MM.1S (cell line): Measurements from ENCODE around the gene TLR5.

Source experiments
- DNase-seq: peaks from one replicate; pipeline ENCODE4 v3.0.0-alpha.2; 2015
- H2AFZ ChIP-seq: fragments of 300-600 bp; sonication (generic); 2 replicates; pipeline ENCODE4 v1.6.0; 2016; ENCODE audit warnings: antibody characterized with exemption, low read length
- H3F3A ChIP-seq: fragments of 300-600 bp; sonication (generic); 2 replicates; pipeline ENCODE4 v1.6.1; 2016; ENCODE audit warnings: mild to moderate bottlenecking, antibody characterized with exemption, low read length, moderate library complexity, mixed read lengths; ENCODE audit not compliant: insufficient read depth
- H3K27ac ChIP-seq: fragments of 300-600 bp; sonication (generic); 2 replicates; pipeline ENCODE4 v1.5.1; 2016; ENCODE audit warnings: mild to moderate bottlenecking, low read length
- H3K27me3 ChIP-seq: fragments of 300-600 bp; sonication (generic); replicated peaks from 2 replicates; pipeline ENCODE4 v1.6.0; 2016; ENCODE audit warnings: low read length; ENCODE audit not compliant: insufficient read depth
- H3K36me3 ChIP-seq: fragments of 300-600 bp; sonication (generic); replicated peaks from 2 replicates; pipeline ENCODE4 v1.6.1; 2016; ENCODE audit warnings: mild to moderate bottlenecking, low read length, mixed read lengths; ENCODE audit not compliant: insufficient read depth
- H3K4me1 ChIP-seq: fragments of 300-600 bp; sonication (generic); 2 replicates; pipeline ENCODE4 v1.6.1; 2016; ENCODE audit warnings: low read length, mixed read lengths
- H3K4me2 ChIP-seq: fragments of 300-600 bp; sonication (generic); 2 replicates; pipeline ENCODE4 v1.6.0; 2016; ENCODE audit warnings: low read depth, low read length
- H3K4me3 ChIP-seq: fragments of 300-600 bp; sonication (generic); 2 replicates; pipeline ENCODE4 v1.5.1; 2016; ENCODE audit warnings: low read length, mixed read lengths
- H3K79me2 ChIP-seq: fragments of 300-600 bp; sonication (generic); 2 replicates; pipeline ENCODE4 v1.6.1; 2016; ENCODE audit warnings: mixed run types, low read length, mixed read lengths
- H3K9ac ChIP-seq: fragments of 300-600 bp; sonication (generic); 2 replicates; pipeline ENCODE4 v1.6.1; 2016; ENCODE audit warnings: low read length, mixed read lengths
- H3K9me2 ChIP-seq: fragments of 300-600 bp; sonication (generic); replicated peaks from 2 replicates; pipeline ENCODE4 v1.6.1; 2016; ENCODE audit warnings: mild to moderate bottlenecking, low read length, mixed read lengths; ENCODE audit not compliant: insufficient read depth
- H3K9me3 ChIP-seq: fragments of 300-600 bp; sonication (generic); replicated peaks from 2 replicates; pipeline ENCODE4 v1.6.1; 2016; ENCODE audit warnings: mild to moderate bottlenecking, low read length, mixed read lengths; ENCODE audit not compliant: insufficient read depth
- H4K20me1 ChIP-seq: fragments of 300-600 bp; sonication (generic); 2 replicates; pipeline ENCODE4 v1.6.1; 2016; ENCODE audit warnings: mild to moderate bottlenecking, low read length, moderate library complexity, mixed read lengths; ENCODE audit not compliant: insufficient read depth
- CTCF ChIP-seq: fragments of 300-600 bp; sonication (generic); IDR thresholded peaks from 2 replicates; pipeline ENCODE4 v1.5.1; 2016; ENCODE audit warnings: antibody characterized with exemption, low read length, mixed read lengths
- EZH2 ChIP-seq: fragments of 300-600 bp; sonication (generic); optimal IDR thresholded peaks from 2 replicates; pipeline ENCODE3; 2017; ENCODE audit warnings: low read depth, mild to moderate bottlenecking, antibody characterized with exemption, low read length, mixed read lengths
- EZH2phosphoT487 ChIP-seq: fragments of 300-600 bp; sonication (generic); IDR thresholded peaks from 2 replicates; pipeline ENCODE4 v1.6.1; 2018; ENCODE audit warnings: antibody characterized with exemption, low read length

TLR5 gene

GRCh38 chr1:223114871-223115270 is 28.2 kb downstream of the TLR5 start:
- Histone ChIP-seq H3K9ac (no peak overlapping the region), H4K20me1 (no peaks in the 10 kb centered on the region), H3K27me3 (no peaks in the 10 kb centered on the region), H3K9me3 (no peaks in the 10 kb centered on the region), H3K4me3 (no peak overlapping the region), H3K9me2 (no peaks in the 10 kb centered on the region), H3K27ac (no peak overlapping the region), H3K36me3 (no peaks in the 10 kb centered on the region), H2AFZ (no peak overlapping the region), H3F3A (no peaks in the 10 kb centered on the region), H3K4me1 (no peaks in the 10 kb centered on the region), H3K79me2 (no peaks in the 10 kb centered on the region), H3K4me2 (no peak overlapping the region)
- no peak for TF ChIP-seq CTCF
- TF ChIP-seq EZH2phosphoT487 = no peak
- TF ChIP-seq EZH2 = no peak
- no peak for DNase-seq

- no peak for DNase-seq
- Histone ChIP-seq H2AFZ (no peak overlapping the region), H3K36me3 (no peaks in the 10 kb centered on the region), H3K4me1 (no peaks in the 10 kb centered on the region), H3K27me3 (no peaks in the 10 kb centered on the region), H3K79me2 (no peaks in the 10 kb centered on the region), H3F3A (no peaks in the 10 kb centered on the region), H3K4me2 (no peak overlapping the region), H3K27ac (no peak overlapping the region), H4K20me1 (no peaks in the 10 kb centered on the region), H3K9me2 (no peaks in the 10 kb centered on the region), H3K9ac (no peak overlapping the region), H3K4me3 (no peak overlapping the region), H3K9me3 (no peaks in the 10 kb centered on the region)
- no peak for TF ChIP-seq EZH2
- no peak for TF ChIP-seq EZH2phosphoT487
- TF ChIP-seq CTCF = no peak
Measured at GRCh38 chr1:223110952-223111351, 32.1 kb downstream of the TLR5 start.

- Histone ChIP-seq H3K79me2 (no peaks in the 10 kb centered on the region), H3K4me3 (no peak overlapping the region), H3K4me1 (no peaks in the 10 kb centered on the region), H4K20me1 (no peaks in the 10 kb centered on the region), H3K9ac (no peak overlapping the region), H2AFZ (no peak overlapping the region), H3K27me3 (no peaks in the 10 kb centered on the region), H3K9me2 (no peaks in the 10 kb centered on the region), H3K4me2 (no peak overlapping the region), H3F3A (no peaks in the 10 kb centered on the region), H3K36me3 (no peaks in the 10 kb centered on the region), H3K9me3 (no peaks in the 10 kb centered on the region), H3K27ac (no peak overlapping the region)
- TF ChIP-seq EZH2 = no peak
- TF ChIP-seq EZH2phosphoT487 = no peak
- no peak for TF ChIP-seq CTCF
- DNase-seq = no peak
Measured at GRCh38 chr1:223109581-223110026, 33.4 kb downstream of the TLR5 start.
